ENCODE measurements around the gene RASA2.
"Not testable (repeated sequence)": the region's sequence is repeated elsewhere in the genome, so short reads cannot be mapped to it uniquely, and the experiment has no call there.

RASA2 gene

GRCh38 chr3:141594357-141594756 is 107.5 kb downstream of the RASA2 start:
- no peak for DNase-seq

GRCh38 chr3:141597931-141598330 is 111.1 kb downstream of the RASA2 start:
- DNase-seq = no peak

GRCh38 chr3:141600331-141600730 is 113.5 kb downstream of the RASA2 start:
- DNase-seq = no peak

GRCh38 chr3:141602706-141603105 is 115.9 kb downstream of the RASA2 start:
- no peak for DNase-seq

GRCh38 chr3:141603473-141604035 is 116.7 kb downstream of the RASA2 start:
- no peak for DNase-seq

- no peak for DNase-seq
Measured at GRCh38 chr3:141605883-141606282, 119.1 kb downstream of the RASA2 start.

- DNase-seq = no peak
Measured at GRCh38 chr3:141608438-141608837, 121.6 kb downstream of the RASA2 start.

GRCh38 chr3:141610939-141611338 is 124.1 kb downstream of the RASA2 start:
- DNase-seq = peak; percentile 77

- no peak for DNase-seq
Measured at GRCh38 chr3:141618103-141618910, 131.5 kb downstream of the RASA2 start.

- DNase-seq = no peak
Measured at GRCh38 chr3:141618938-141619337, 132.1 kb downstream of the RASA2 start.

GRCh38 chr3:141619450-141619849 is 132.6 kb downstream of the RASA2 start:
- no peak for DNase-seq

- DNase-seq = no peak
Measured at GRCh38 chr3:141623691-141624090, 136.9 kb downstream of the RASA2 start.

GRCh38 chr3:141625506-141625905 is 138.7 kb downstream of the RASA2 start:
- DNase-seq = no peak

- not testable (repeated sequence) for DNase-seq
Measured at GRCh38 chr3:141628334-141628733, 141.5 kb downstream of the RASA2 start.

GRCh38 chr3:141628868-141629441 is 142.1 kb downstream of the RASA2 start:
- DNase-seq = not testable (repeated sequence)

- DNase-seq = no peak
Measured at GRCh38 chr3:141629976-141630375, 143.1 kb downstream of the RASA2 start.

- no peak for DNase-seq
Measured at GRCh38 chr3:141632779-141633374, 146.1 kb downstream of the RASA2 start.

GRCh38 chr3:141642215-141642614 is 155.4 kb downstream of the RASA2 start:
- DNase-seq = no peak

GRCh38 chr3:141643391-141643790 is 156.6 kb downstream of the RASA2 start:
- no peak for DNase-seq

- no peak for DNase-seq
Measured at GRCh38 chr3:141643796-141644195, 157.0 kb downstream of the RASA2 start.

- no peak for DNase-seq
Measured at GRCh38 chr3:141644931-141645330, 158.1 kb downstream of the RASA2 start.

- DNase-seq = peak; percentile 16
Measured at GRCh38 chr3:141646760-141647561, 160.1 kb downstream of the RASA2 start.

GRCh38 chr3:141647562-141647915 is 160.7 kb downstream of the RASA2 start:
- no peak for DNase-seq
